Kidney epithelial cell (primary cell): Measurements from ENCODE around the gene WNT11. TPM values are rescaled to one million over a fixed set of nuclear protein-coding genes. Genes with fewer than 3 reads are reported as not detected.

ENCODE experiments used
- DNase-seq: peaks from one replicate; pipeline ENCODE4 v3.0.0-alpha.2; 2010; ENCODE audit warnings: low read depth
- H3K27me3 ChIP-seq: 2 replicates; pipeline ENCODE4 v1.6.0; 2011; ENCODE audit warnings: low read length; ENCODE audit not compliant: control insufficient read depth, insufficient read depth
- H3K36me3 ChIP-seq: 2 replicates; pipeline ENCODE4 v1.5.1; 2011; ENCODE audit warnings: low read length; ENCODE audit not compliant: control insufficient read depth, insufficient read depth
- H3K4me3 ChIP-seq: 2 replicates; pipeline ENCODE4 v1.5.1; 2011; ENCODE audit warnings: low read depth, mild to moderate bottlenecking, control low read depth, low read length
- total RNA-seq: library from RNA; depleted of rRNA; stranded (reverse); fragments of >200 nt; gene quantifications from 2 replicates; pipeline ENCODE4 v1.2.3, GENCODE V29; 2015
- TF ChIP-seq, protein P1 (sequence below): IDR thresholded peaks from 2 replicates; pipeline ENCODE4 v1.5.1; 2011; ENCODE audit warnings: mild to moderate bottlenecking, moderate library complexity, low read length, control low read depth, inconsistent platforms; ENCODE audit not compliant: insufficient read depth, poor library complexity, severe bottlenecking

Gene WNT11
- total RNA-seq, 1 donor from 2014 or later = 0.21 TPM

- TF ChIP-seq, protein P1, sequence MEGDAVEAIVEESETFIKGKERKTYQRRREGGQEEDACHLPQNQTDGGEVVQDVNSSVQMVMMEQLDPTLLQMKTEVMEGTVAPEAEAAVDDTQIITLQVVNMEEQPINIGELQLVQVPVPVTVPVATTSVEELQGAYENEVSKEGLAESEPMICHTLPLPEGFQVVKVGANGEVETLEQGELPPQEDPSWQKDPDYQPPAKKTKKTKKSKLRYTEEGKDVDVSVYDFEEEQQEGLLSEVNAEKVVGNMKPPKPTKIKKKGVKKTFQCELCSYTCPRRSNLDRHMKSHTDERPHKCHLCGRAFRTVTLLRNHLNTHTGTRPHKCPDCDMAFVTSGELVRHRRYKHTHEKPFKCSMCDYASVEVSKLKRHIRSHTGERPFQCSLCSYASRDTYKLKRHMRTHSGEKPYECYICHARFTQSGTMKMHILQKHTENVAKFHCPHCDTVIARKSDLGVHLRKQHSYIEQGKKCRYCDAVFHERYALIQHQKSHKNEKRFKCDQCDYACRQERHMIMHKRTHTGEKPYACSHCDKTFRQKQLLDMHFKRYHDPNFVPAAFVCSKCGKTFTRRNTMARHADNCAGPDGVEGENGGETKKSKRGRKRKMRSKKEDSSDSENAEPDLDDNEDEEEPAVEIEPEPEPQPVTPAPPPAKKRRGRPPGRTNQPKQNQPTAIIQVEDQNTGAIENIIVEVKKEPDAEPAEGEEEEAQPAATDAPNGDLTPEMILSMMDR = no peak
- Histone ChIP-seq H3K27me3 (peaks cover 3% of the 10 kb centered on the region), H3K36me3 (no peaks in the 10 kb centered on the region), H3K4me3 (no peak overlapping the region)
- no peak for DNase-seq
Observed at GRCh38 chr11:76148941-76149613, 57.2 kb downstream of the WNT11 start.

GRCh38 chr11:76148231-76148630 is 58.1 kb downstream of the WNT11 start:
- Histone ChIP-seq H3K4me3 (no peak overlapping the region), H3K36me3 (no peaks in the 10 kb centered on the region), H3K27me3 (peaks cover 3% of the 10 kb centered on the region)
- no peak for DNase-seq
- TF ChIP-seq, protein P1 = no peak

DNA sequence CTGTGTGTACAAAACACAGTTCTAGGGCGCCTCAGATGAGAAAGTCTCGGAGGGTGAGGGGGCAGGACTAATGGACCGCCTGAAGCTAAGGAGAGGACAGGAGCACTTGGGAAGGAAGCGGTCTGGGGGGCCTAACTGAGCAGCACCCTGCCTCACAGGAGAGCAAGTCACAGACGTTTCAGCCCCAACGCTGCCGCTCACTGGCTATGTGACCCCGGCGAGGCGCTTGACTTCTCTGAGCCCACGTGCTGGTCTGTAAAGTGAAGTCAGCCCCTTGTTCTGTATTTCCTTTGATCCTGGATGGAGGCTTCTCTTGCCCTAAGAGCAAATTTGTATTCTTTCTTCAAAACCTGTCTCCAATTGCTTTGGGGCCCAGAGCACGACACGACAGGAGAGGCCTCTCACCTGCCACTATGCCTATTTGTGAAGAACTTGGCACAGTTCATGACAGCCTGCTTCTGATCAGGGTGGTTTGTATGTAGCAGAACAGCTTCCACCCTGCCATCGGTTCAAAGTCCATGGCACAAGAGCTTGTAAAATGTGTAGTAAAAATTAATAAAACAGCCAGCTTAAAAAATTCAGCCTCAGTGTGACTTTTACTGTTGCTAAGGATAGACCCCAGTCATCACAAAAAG is 59.1 kb downstream of the WNT11 start:
- TF ChIP-seq, protein P1 = no peak
- Histone ChIP-seq H3K36me3 (no peaks in the 10 kb centered on the region), H3K27me3 (peaks cover 3% of the 10 kb centered on the region), H3K4me3 (no peak overlapping the region)
- no peak for DNase-seq

DNA sequence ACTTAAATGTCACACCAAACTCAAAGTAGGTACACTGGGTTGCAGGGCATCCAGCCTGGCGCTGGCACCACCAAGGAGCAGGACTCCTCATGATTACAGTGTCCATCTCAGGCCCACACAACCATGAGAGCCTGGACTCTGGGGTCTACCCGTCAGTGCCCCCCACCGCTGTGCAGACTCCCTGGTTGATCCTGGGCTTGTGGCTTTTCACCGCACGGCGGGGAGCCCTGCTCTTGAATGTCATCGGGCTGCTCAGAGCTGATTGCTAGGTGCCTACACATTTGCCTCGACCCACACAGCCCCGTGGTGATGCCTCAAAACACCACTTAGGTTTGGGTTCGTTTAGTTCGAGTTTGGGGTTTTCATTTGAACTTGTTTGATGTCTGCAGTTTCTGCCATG is 63.0 kb downstream of the WNT11 start:
- no peak for DNase-seq
- TF ChIP-seq, protein P1 = no peak
- no peaks in the 10 kb centered on the region for H3K36me3 ChIP-seq
- H3K27me3 ChIP-seq = no peaks in the 10 kb centered on the region
- no peak overlapping the region for H3K4me3 ChIP-seq

DNA sequence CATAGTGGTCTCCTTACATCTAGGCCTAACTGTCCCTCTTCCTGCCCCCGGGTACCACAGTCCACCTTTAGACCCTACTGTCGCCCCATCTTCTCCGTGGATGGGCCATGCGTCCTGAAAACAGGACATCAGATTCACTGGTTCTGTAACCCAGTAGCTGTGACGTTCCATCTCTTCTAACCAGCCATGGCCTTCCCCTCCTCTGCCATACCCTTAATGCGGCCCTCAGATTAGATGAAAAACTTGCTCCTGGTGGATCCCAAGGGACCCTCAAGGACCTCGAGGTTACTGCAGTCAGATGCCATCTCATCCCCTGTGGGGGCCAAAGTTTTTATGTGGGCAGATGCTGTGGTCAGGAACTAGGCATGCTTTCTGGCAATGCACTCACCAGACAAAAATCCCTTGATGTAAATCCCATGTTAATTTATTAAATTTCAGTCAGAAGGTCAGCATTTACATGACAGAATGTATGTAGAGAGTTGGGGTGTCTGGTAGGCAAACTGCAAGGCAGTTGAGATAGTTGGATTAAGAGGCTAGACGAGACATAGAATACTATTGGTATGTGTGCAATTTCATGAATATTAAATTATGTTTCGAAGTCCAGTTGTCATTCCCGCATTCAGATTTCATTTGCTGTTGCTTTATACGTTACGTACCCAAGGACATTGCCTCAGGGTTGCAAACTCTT is 64.3 kb downstream of the WNT11 start:
- DNase-seq = no peak
- no peak overlapping the region for H3K4me3 ChIP-seq
- no peaks in the 10 kb centered on the region for H3K27me3 ChIP-seq
- TF ChIP-seq, protein P1 = no peak
- no peaks in the 10 kb centered on the region for H3K36me3 ChIP-seq
